ENCODE data around the gene APOO.
"Not testable (repeated sequence)": the region's sequence is repeated elsewhere in the genome, so short reads cannot be mapped to it uniquely, and the experiment has no call there.

APOO gene

GRCh38 chrX:23904096-23904495, 3.6 kb downstream of the APOO start:
- DNase-seq (ENCODE audit: low read depth, low spot score) = peak; percentile 25

GRCh38 chrX:23902419-23902818, 5.3 kb downstream of the APOO start:
- peak; percentile 73 for DNase-seq (ENCODE audit: low read depth, low spot score)

- peak; percentile 74 for DNase-seq (ENCODE audit: low read depth, low spot score)
These were observed 5.9 kb downstream of the APOO start for GRCh38 chrX:23901805-23902204.

GRCh38 chrX:23901060-23901459, 6.7 kb downstream of the APOO start:
- peak; percentile 45 for DNase-seq (ENCODE audit: low read depth, low spot score)

- no peak for DNase-seq (ENCODE audit: low read depth, low spot score)
These were observed 7.4 kb downstream of the APOO start for GRCh38 chrX:23900220-23900797.

- peak; percentile 50 for DNase-seq (ENCODE audit: low read depth, low spot score)
These were observed 9.3 kb downstream of the APOO start for GRCh38 chrX:23898412-23898959.

- no peak for DNase-seq (ENCODE audit: low read depth, low spot score)
These were observed 10.8 kb downstream of the APOO start for GRCh38 chrX:23896981-23897380.

GRCh38 chrX:23896539-23896938, 11.2 kb downstream of the APOO start:
- not testable (repeated sequence) for DNase-seq (ENCODE audit: low read depth, low spot score)

- not testable (repeated sequence) for DNase-seq (ENCODE audit: low read depth, low spot score)
These were observed 12.7 kb downstream of the APOO start for GRCh38 chrX:23894993-23895392.

- no peak for DNase-seq (ENCODE audit: low read depth, low spot score)
These were observed 16.8 kb downstream of the APOO start for GRCh38 chrX:23890933-23891332.

GRCh38 chrX:23888887-23889501, 18.7 kb downstream of the APOO start:
- DNase-seq (ENCODE audit: low read depth, low spot score) = peak; percentile 17

- no peak for DNase-seq (ENCODE audit: low read depth, low spot score)
These were observed 19.8 kb downstream of the APOO start for GRCh38 chrX:23887918-23888317.

GRCh38 chrX:23887451-23887850, 20.3 kb downstream of the APOO start:
- no peak for DNase-seq (ENCODE audit: low read depth, low spot score)

GRCh38 chrX:23885803-23886202, 21.9 kb downstream of the APOO start:
- DNase-seq (ENCODE audit: low read depth, low spot score) = peak; percentile 26

- no peak for DNase-seq (ENCODE audit: low read depth, low spot score)
These were observed 23.2 kb downstream of the APOO start for GRCh38 chrX:23884427-23885024.

- peak; percentile 68 for DNase-seq (ENCODE audit: low read depth, low spot score)
These were observed 23.9 kb downstream of the APOO start for GRCh38 chrX:23883737-23884354.

- DNase-seq (ENCODE audit: low read depth, low spot score) = no peak
These were observed 28.2 kb downstream of the APOO start for GRCh38 chrX:23879380-23880090.

- DNase-seq (ENCODE audit: low read depth, low spot score) = no peak
These were observed 35.7 kb downstream of the APOO start for GRCh38 chrX:23871905-23872546.

GRCh38 chrX:23870041-23870440, 37.7 kb downstream of the APOO start:
- no peak for DNase-seq (ENCODE audit: low read depth, low spot score)

GRCh38 chrX:23864742-23865326, 42.9 kb downstream of the APOO start:
- no peak for DNase-seq (ENCODE audit: low read depth, low spot score)

GRCh38 chrX:23861952-23862351, 45.8 kb downstream of the APOO start:
- DNase-seq (ENCODE audit: low read depth, low spot score) = not testable (repeated sequence)
